K562 (cell line): Measurements from ENCODE around the gene DNER. TPM values are rescaled to one million over a fixed set of nuclear protein-coding genes. Genes with fewer than 3 reads are reported as not detected.

Experiments used
- ATAC-seq: fragments of 200-7000 bp; cut with Tn5 transposase; 3 replicates; pipeline ENCODE4 v1.9.1; 2020; ENCODE audit warnings: moderate library complexity
- BruUV-seq: library from RNA; stranded (reverse); fragments of 400-500 nt; replicated peaks from 2 replicates; lab custom pipeline; 2021; lab: Mats Ljungman, UMichigan
- CTCF ChIA-PET: fragments of 300-600 bp; formaldehyde crosslinking; extraction: SDS; loops from one replicate; lab custom pipeline; 2021; ENCODE audit warnings: low intra/inter-chr PET ratio; lab: Yijun Ruan, JAX
- POLR2A ChIA-PET: fragments of 300-600, 350-650 bp; sonication (Branson Sonifier 250); formaldehyde crosslinking; extraction: SDS; loops from one replicate; lab custom pipeline; 2021; ENCODE audit warnings: antibody characterized with exemption, inconsistent platforms; lab: Yijun Ruan, JAX
- DNase-seq, 4 experiments: peaks; one replicate each; pipeline versions ENCODE4 v3.0.0 to v3.0.0-alpha.2; 2011 to 2018; ENCODE audit warnings: low spot score in 3 of 4, mixed read lengths in 3 of 4; ENCODE audit errors: extremely low read depth in 1 of 4
- FAIRE-seq: peaks from 2 replicates; lab custom pipeline; 2011; peaks lifted over from hg19 to GRCh38; lab: Jason Lieb, UNC
- H2AFZ ChIP-seq: 2 replicates; pipeline ENCODE4 v1.6.0; 2011; ENCODE audit warnings: low read depth, low read length, control low read depth, inconsistent platforms
- H3K27ac ChIP-seq: fragments of 200-600 bp; 3 replicates; pipeline ENCODE4 v1.8.0; 2011; ENCODE audit warnings: low read depth, mild to moderate bottlenecking, control low read depth, inconsistent platforms, low read length, moderate library complexity, mixed read lengths; ENCODE audit errors: extremely low read depth
- H3K27me3 ChIP-seq, 2 experiments: fragments of 300-600 bp in 1 of 2; 2 replicates in 1 of 2; 3 replicates in 1 of 2; pipeline versions ENCODE4 v1.6.0 to v1.8.0; 2011; ENCODE audit warnings: inconsistent platforms in 2 of 2, low read length in 2 of 2, mild to moderate bottlenecking in 1 of 2, mixed read lengths in 1 of 2, moderate library complexity in 1 of 2; ENCODE audit not compliant: control insufficient read depth in 2 of 2, insufficient read depth in 2 of 2
- H3K36me3 ChIP-seq: fragments of 300-600 bp; 3 replicates; pipeline ENCODE4 v1.8.0; 2011; ENCODE audit warnings: mild to moderate bottlenecking, low read length, inconsistent platforms; ENCODE audit not compliant: control insufficient read depth, insufficient read depth
- H3K4me1 ChIP-seq, 2 experiments: fragments of 200-600 bp in 1 of 2; replicated peaks in 1 of 2; 2 replicates in 1 of 2; 3 replicates in 1 of 2; pipeline versions ENCODE4 v1.5.1 to v1.8.0; 2011; ENCODE audit warnings: inconsistent platforms in 2 of 2, low read length in 2 of 2, mild to moderate bottlenecking in 1 of 2, mixed read lengths in 1 of 2, moderate library complexity in 1 of 2; ENCODE audit not compliant: control insufficient read depth in 2 of 2, insufficient read depth in 2 of 2
- H3K4me2 ChIP-seq: 2 replicates; pipeline ENCODE4 v1.6.1; 2011; ENCODE audit warnings: low read length, control low read depth, inconsistent platforms, mixed read lengths; ENCODE audit not compliant: insufficient read depth
- H3K4me3 ChIP-seq: fragments of 200-600 bp; sonication (generic), shearing (Covaris generic); 2 replicates; pipeline ENCODE4 v1.5.1; 2016; ENCODE audit warnings: control low read depth, inconsistent platforms
- H3K79me2 ChIP-seq: fragments of 200-600 bp; 3 replicates; pipeline ENCODE4 v1.8.0; 2011; ENCODE audit warnings: low read length, inconsistent platforms; ENCODE audit not compliant: control insufficient read depth, insufficient read depth
- H3K9ac ChIP-seq, 2 experiments: 2 replicates each; pipeline versions ENCODE4 v1.6.0 to v1.6.1; 2011; ENCODE audit warnings: low read depth in 2 of 2, low read length in 2 of 2, control low read depth in 1 of 2, inconsistent platforms in 1 of 2, mild to moderate bottlenecking in 1 of 2, mixed read lengths in 1 of 2; ENCODE audit not compliant: insufficient read depth in 1 of 2
- H3K9me1 ChIP-seq: one replicate; pipeline ENCODE4 v1.6.0; 2011; ENCODE audit warnings: inconsistent platforms, mild to moderate bottlenecking, low read length, moderate library complexity; ENCODE audit not compliant: control insufficient read depth, insufficient read depth
- H3K9me3 ChIP-seq: replicated peaks from 2 replicates; pipeline ENCODE4 v1.5.1; 2011; ENCODE audit warnings: low read depth, low read length, inconsistent platforms; ENCODE audit not compliant: control insufficient read depth, insufficient read depth
- H4K20me1 ChIP-seq: replicated peaks from 2 replicates; pipeline ENCODE4 v1.6.1; 2011; ENCODE audit warnings: low read length, inconsistent platforms, mixed read lengths; ENCODE audit not compliant: control insufficient read depth, insufficient read depth
- BHLHE40 ChIP-seq: IDR thresholded peaks from 2 replicates; pipeline ENCODE4 v1.6.1; 2011; ENCODE audit warnings: low read length, improper control_type of control experiment
- HDAC2 ChIP-seq: fragments of 450-650 bp; IDR thresholded peaks from 2 replicates; pipeline ENCODE4 v1.6.1; 2016; ENCODE audit warnings: mild to moderate bottlenecking
- HNRNPH1 ChIP-seq: fragments of 200-400 bp; formaldehyde crosslinking; optimal IDR thresholded peaks from 2 replicates; pipeline ENCODE3; 2017; ENCODE audit warnings: low read depth, mild to moderate bottlenecking, low read length, moderate library complexity
- IRF2 ChIP-seq: sonication (generic); formaldehyde crosslinking; IDR thresholded peaks from 2 replicates; pipeline ENCODE4 v1.8.1; 2022; ENCODE audit warnings: mild to moderate bottlenecking, missing genetic modification reagents
- KLF10 ChIP-seq: fragments of 250-450 bp; sonication (Bioruptor Pico); IDR thresholded peaks from 2 replicates; pipeline ENCODE4 v1.6.1; 2021; ENCODE audit warnings: matching md5 sums
- MGA ChIP-seq: fragments of 450-650 bp; IDR thresholded peaks from 2 replicates; pipeline ENCODE4 v1.6.1; 2016; ENCODE audit warnings: mild to moderate bottlenecking, moderate library complexity
- TCF7L2 ChIP-seq: fragments of 150-350 bp; IDR thresholded peaks from 2 replicates; pipeline ENCODE4 v1.6.1; 2016; ENCODE audit warnings: low read depth, mild to moderate bottlenecking, low read length, moderate library complexity
- WGBS: fragments of 100-300 bp; shearing (Covaris generic); methylation state at CpG from one replicate; pipeline ENCODE4 v1.1.6; 2016; ENCODE audit warnings: low coverage, mixed read lengths; ENCODE audit not compliant: insufficient coverage; ENCODE audit errors: missing lambda C conversion rate; 5-methylcytosine and 5-hydroxymethylcytosine counted together
- in situ Hi-C: fragments of 300-500 bp; cut with MboI; formaldehyde crosslinking; loops from 4 replicates; pipeline ENCODE4 v1.15.0; 2018; ENCODE audit warnings: inconsistent platforms, mixed read lengths
- intact Hi-C: fragments of 100-400 bp; cut with micrococcal nuclease; formaldehyde crosslinking; loops from 2 replicates; pipeline ENCODE4 v1.14.2; 2022
- polyA plus RNA-seq, 8 experiments: library from polyadenylated mRNA; depleted of rRNA in 4 of 8; stranded (reverse) in 5 of 8; unstranded in 3 of 8; fragments of >200 nt; fragmentation: Nextera tagmentation in 2 of 8; fragmentation: Illumina TruSeq in 1 of 8; extraction: Ambion mirVana in 2 of 8; extraction: Trizol in 1 of 8; gene quantifications; 2 replicates each; pipeline versions ENCODE4 v1.2.1 to v1.2.3, GENCODE V29; 2011 to 2014; ENCODE audit warnings: inconsistent platforms in 1 of 8, missing spikeins in 1 of 8
- total RNA-seq, 7 experiments: library from RNA; depleted of rRNA in 6 of 7; stranded (reverse); fragments of >200 nt in 6 of 7; fragmentation: Illumina TruSeq in 2 of 7; extraction: Trizol in 2 of 7; gene quantifications; 2 replicates each; pipeline versions ENCODE4 v1.2.1 to v1.2.3, GENCODE V29; 2011 to 2021; ENCODE audit warnings: low replicate concordance in 1 of 7
- TF ChIP-seq, protein P1 (sequence below): fragments of 250-450 bp; sonication (Bioruptor Pico); IDR thresholded peaks from 2 replicates; pipeline ENCODE4 v1.8.0; 2022; ENCODE audit warnings: inconsistent platforms, mild to moderate bottlenecking, moderate library complexity, borderline replicate concordance

The DNER gene
- total and polyA plus RNA-seq, 9 of the 15 experiments (the other 6 are each of a cell fraction or from before 2014, with no cell fraction given), result not detected

DNA sequence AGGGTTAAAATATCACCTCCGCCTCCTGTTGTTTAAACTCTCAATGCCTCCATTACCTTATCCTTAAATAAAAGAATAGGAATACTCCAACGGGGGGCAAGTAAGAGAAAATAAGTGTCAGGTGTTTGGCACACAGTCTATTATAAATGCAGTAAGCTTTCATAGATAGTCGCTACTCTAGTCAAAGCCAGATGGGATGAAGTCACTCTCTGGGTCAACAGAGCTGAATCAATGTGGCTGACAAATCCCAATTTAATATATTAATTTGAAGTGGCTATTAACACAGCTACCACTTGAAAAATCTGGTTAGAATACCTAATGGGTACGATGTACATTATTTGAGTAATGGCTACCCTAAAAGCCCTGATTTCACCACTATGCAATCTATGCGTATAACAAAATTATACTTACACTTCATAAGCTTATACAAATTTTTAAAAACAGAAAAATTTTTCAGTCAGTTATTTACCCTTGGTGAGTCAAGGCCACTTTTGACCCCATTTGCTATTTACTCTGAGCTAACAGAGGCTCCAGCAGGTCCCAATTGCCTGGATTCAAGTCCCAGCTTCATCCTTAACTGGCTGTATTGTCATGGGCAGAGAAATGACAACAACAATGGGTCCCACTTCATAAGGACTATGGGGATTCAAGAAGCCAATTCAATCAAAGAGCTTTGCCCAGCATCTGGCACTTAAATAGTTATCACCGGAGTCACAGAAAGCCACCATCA, 275.8 kb downstream of the DNER start (continued):
- TF ChIP-seq KLF10 (CRISPR knock-in tag), result no peak
- TF ChIP-seq HDAC2, result no peak
- TF ChIP-seq, protein P1, sequence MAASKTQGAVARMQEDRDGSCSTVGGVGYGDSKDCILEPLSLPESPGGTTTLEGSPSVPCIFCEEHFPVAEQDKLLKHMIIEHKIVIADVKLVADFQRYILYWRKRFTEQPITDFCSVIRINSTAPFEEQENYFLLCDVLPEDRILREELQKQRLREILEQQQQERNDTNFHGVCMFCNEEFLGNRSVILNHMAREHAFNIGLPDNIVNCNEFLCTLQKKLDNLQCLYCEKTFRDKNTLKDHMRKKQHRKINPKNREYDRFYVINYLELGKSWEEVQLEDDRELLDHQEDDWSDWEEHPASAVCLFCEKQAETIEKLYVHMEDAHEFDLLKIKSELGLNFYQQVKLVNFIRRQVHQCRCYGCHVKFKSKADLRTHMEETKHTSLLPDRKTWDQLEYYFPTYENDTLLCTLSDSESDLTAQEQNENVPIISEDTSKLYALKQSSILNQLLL (CRISPR knock-in tag), result no peak
- TF ChIP-seq HNRNPH1, result no peak
- no peak for TF ChIP-seq BHLHE40
- TF ChIP-seq, all 486 proteins: peak for 0

DNA sequence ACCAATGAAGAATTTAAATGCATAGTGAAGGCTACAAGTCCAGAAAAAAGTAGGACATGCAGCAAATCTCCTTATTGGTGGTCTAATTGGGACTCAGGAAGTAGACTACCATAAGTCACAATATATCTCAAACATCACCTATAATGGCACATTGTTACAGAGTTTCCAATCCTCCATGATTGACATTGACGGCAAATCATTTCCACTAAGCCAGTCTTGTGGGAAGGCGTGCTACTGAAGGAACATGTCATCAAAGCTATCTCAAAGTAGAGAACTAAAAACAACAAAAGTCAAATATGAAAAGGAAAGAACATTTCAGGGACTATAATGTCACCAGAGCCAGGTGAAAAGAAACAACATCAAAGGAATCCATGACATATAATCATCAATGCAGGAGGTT, 276.9 kb downstream of the DNER start:
- no peaks in the 10 kb centered on the region for H4K20me1 ChIP-seq
- FAIRE-seq, result no peak
- no peaks in the 10 kb centered on the region for H3K9me3 ChIP-seq
- ATAC-seq, result no peak
- no peaks in the 10 kb centered on the region for H3K36me3 ChIP-seq
- 9% methylated on average over 2 of the region's 2 CpGs for WGBS
- no peaks in the 10 kb centered on the region for H3K4me1 ChIP-seq
- no peaks in the 10 kb centered on the region for H3K9me1 ChIP-seq
- H3K4me3 ChIP-seq, result no peak overlapping the region
- no peaks in the 10 kb centered on the region for H3K79me2 ChIP-seq
- no peak overlapping the region for H3K4me2 ChIP-seq
- no TSS peak for BruUV-seq
- no peaks in the 10 kb centered on the region for H3K27me3 ChIP-seq
- H3K9ac ChIP-seq, result no peak overlapping the region
- intact Hi-C loops, result no loop called here
- CTCF ChIA-PET, result no interaction called here
- POLR2A ChIA-PET, result no interaction called here
- no peak overlapping the region for H3K27ac ChIP-seq
- no peak for DNase-seq
- in situ Hi-C loops, result no loop called here
- H2AFZ ChIP-seq, result no peak overlapping the region
- TF ChIP-seq MGA (no peak), TCF7L2 (no peak), IRF2 (CRISPR knock-in tag) (no peak)
